Endodermal cell (in vitro differentiated cells): ENCODE results near the gene ERICH6B. TPM values are rescaled to one million over a fixed set of nuclear protein-coding genes. Genes with fewer than 3 reads are reported as not detected.

Source experiments
- DNase-seq: peaks from one replicate; pipeline ENCODE4 v3.0.0-alpha.2; 2017
- H3K27ac ChIP-seq: 2 replicates; pipeline ENCODE4 v1.5.1; 2013; ENCODE audit warnings: mild to moderate bottlenecking, low read depth, low read length, moderate library complexity
- H3K27me3 ChIP-seq: 2 replicates; pipeline ENCODE4 v1.6.1; 2013; ENCODE audit warnings: mild to moderate bottlenecking, low read length, moderate library complexity; ENCODE audit not compliant: insufficient read depth, control insufficient read depth, poor library complexity, severe bottlenecking
- H3K36me3 ChIP-seq: 2 replicates; pipeline ENCODE4 v1.7.0; 2013; ENCODE audit warnings: mild to moderate bottlenecking, low read length, moderate library complexity; ENCODE audit not compliant: control insufficient read depth, insufficient read depth
- H3K4me1 ChIP-seq: one replicate; pipeline ENCODE4 v1.7.0; 2013; ENCODE audit warnings: low read length; ENCODE audit not compliant: control insufficient read depth, insufficient read depth
- H3K4me3 ChIP-seq: 2 replicates; pipeline ENCODE4 v1.5.1; 2013; ENCODE audit warnings: mild to moderate bottlenecking, low read length, moderate library complexity
- H3K9ac ChIP-seq: 2 replicates; pipeline ENCODE4 v1.6.1; 2013; ENCODE audit warnings: mild to moderate bottlenecking, low read length, moderate library complexity; ENCODE audit not compliant: poor library complexity, severe bottlenecking; ENCODE audit errors: extremely low read depth
- H3K9me3 ChIP-seq: 2 replicates; pipeline ENCODE4 v1.6.1; 2013; ENCODE audit warnings: mild to moderate bottlenecking, low read length, moderate library complexity; ENCODE audit not compliant: control insufficient read depth
- H3K27ac Mint-ChIP-seq: 2 replicates; pipeline ENCODE4 v1.8.0; 2020; ENCODE audit warnings: mixed read lengths
- H3K27me3 Mint-ChIP-seq: 2 replicates; pipeline ENCODE4 v1.8.0; 2021; ENCODE audit warnings: mild to moderate bottlenecking, mixed read lengths; ENCODE audit not compliant: insufficient read depth
- H3K36me3 Mint-ChIP-seq: 2 replicates; pipeline ENCODE4 v1.8.0; 2020; ENCODE audit warnings: low read depth, mixed read lengths
- H3K4me1 Mint-ChIP-seq: 2 replicates; pipeline ENCODE4 v1.8.0; 2020; ENCODE audit warnings: mixed read lengths
- H3K4me3 Mint-ChIP-seq: 2 replicates; pipeline ENCODE4 v1.8.0; 2020; ENCODE audit warnings: mild to moderate bottlenecking, moderate library complexity, mixed read lengths
- H3K9me3 Mint-ChIP-seq: 2 replicates; pipeline ENCODE4 v1.8.0; 2020; ENCODE audit warnings: mild to moderate bottlenecking, mixed read lengths
- WGBS, 2 experiments: methylation state at CpG; one replicate each; pipeline versions ENCODE4 v1.1.5 to v1.1.7; 2013; ENCODE audit warnings: missing lambda C conversion rate in 2 of 2, mixed read lengths in 1 of 2; ENCODE audit not compliant: insufficient coverage in 1 of 2, insufficient read length in 1 of 2; 5-methylcytosine and 5-hydroxymethylcytosine counted together
- total RNA-seq, 2 donors: library from RNA; stranded (reverse); fragmentation: NEBNext Ultra II Directional in 1 of 2; extraction: Animal tissue kit (Norgen Biotek cat#: 25700) in 1 of 2; gene quantifications; 2 replicates in 1 of 2; 3 replicates in 1 of 2; pipeline ENCODE4 v1.2.1, GENCODE V29; 2021
- TF ChIP-seq, protein P1 (sequence below): fragments of 200-600 bp; sonication (generic); conservative IDR thresholded peaks from 2 replicates; pipeline ENCODE4 v1.5.0; 2021; ENCODE audit warnings: antibody characterized with exemption, mild to moderate bottlenecking

Gene ERICH6B
- total RNA-seq, 2 donors from 2014 or later: not detected

DNA sequence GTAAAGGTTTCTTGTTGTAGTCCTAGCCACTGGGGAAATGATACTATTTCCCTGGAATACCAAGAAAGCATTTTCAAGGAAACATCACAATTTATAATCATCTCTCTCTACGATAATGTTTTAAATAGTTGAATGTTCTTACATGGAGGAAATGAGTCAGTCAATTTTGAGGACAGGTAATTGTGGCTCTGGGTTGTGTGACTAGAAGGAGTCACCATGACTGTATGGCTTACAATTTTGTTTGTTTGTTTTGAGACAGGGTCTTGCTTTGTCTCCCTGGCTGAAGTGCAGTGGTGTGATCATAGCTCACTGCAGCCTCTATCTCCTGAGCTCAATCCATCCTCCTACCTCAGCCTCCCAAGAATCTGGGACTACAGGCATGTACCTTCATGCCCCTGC is 103.4 kb downstream of the ERICH6B start:
- no peaks in the 10 kb centered on the region for H3K9me3 ChIP-seq
- Mint-ChIP-seq H3K4me1 (peaks cover 24% of the 10 kb centered on the region), H3K36me3 (peaks cover 51% of the 10 kb centered on the region), H3K4me3 (no peak overlapping the region), H3K27me3 (no peaks in the 10 kb centered on the region), H3K9me3 (no peaks in the 10 kb centered on the region), H3K27ac (peak overlapping the region; percentile 72)
- TF ChIP-seq, protein P1, sequence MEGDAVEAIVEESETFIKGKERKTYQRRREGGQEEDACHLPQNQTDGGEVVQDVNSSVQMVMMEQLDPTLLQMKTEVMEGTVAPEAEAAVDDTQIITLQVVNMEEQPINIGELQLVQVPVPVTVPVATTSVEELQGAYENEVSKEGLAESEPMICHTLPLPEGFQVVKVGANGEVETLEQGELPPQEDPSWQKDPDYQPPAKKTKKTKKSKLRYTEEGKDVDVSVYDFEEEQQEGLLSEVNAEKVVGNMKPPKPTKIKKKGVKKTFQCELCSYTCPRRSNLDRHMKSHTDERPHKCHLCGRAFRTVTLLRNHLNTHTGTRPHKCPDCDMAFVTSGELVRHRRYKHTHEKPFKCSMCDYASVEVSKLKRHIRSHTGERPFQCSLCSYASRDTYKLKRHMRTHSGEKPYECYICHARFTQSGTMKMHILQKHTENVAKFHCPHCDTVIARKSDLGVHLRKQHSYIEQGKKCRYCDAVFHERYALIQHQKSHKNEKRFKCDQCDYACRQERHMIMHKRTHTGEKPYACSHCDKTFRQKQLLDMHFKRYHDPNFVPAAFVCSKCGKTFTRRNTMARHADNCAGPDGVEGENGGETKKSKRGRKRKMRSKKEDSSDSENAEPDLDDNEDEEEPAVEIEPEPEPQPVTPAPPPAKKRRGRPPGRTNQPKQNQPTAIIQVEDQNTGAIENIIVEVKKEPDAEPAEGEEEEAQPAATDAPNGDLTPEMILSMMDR: no peak
- H3K9ac ChIP-seq: no peak overlapping the region
- H3K27ac ChIP-seq: no peak overlapping the region
- H3K36me3 ChIP-seq: peaks cover 78% of the 10 kb centered on the region
- H3K4me3 ChIP-seq: no peak overlapping the region
- DNase-seq: no peak
- H3K27me3 ChIP-seq: no peaks in the 10 kb centered on the region
- H3K4me1 ChIP-seq: peaks cover 12% of the 10 kb centered on the region
- WGBS, 2 experiments: 100% methylated on average over 1 of the region's 1 CpG; no CpG with 5 or more reads in 1 of the 2 experiments

DNA sequence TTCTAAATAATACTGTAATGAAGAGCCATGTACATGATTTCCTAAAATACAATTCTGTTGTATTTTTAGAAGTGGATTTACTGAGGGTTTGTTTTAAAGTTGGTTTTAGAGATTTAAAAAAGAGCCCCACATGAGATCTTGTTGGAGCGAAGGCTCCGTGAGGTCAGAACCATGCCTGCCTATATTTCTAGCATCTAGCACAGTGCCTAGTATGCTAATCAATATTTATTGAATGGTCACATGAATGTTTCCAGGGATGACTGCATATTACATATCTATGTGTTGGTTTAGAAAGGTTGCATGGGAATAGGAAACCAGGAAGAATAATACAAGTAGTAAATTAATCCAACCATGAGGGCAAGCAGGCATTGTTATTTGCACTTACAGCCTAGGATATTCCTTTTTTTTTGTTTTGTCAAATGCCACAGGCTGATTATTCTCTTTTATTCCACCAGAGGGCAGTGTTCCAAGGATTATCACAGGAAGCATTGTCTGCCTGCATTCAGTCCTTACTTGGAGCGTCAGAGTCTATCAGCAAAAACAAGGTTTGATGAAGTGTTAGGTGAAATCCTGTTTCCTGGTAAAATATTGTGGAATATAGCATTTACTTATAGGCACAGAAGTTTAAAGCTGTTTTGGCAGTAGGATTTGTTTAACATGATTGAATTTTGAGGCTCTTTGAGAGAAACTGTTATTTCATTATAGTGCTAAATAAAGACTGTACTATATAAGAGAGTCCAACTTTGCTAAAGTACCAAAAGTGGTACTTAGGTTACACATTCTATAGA is 104.0 kb downstream of the ERICH6B start:
- Mint-ChIP-seq H3K27ac (peak overlapping the region; percentile 18), H3K36me3 (peaks cover 51% of the 10 kb centered on the region), H3K27me3 (no peaks in the 10 kb centered on the region), H3K4me3 (no peak overlapping the region), H3K4me1 (peaks cover 24% of the 10 kb centered on the region), H3K9me3 (no peaks in the 10 kb centered on the region)
- H3K27ac ChIP-seq: no peak overlapping the region
- TF ChIP-seq, protein P1: peak; percentile 92
- no peak overlapping the region for H3K4me3 ChIP-seq
- peaks cover 78% of the 10 kb centered on the region for H3K36me3 ChIP-seq
- H3K4me1 ChIP-seq: peaks cover 12% of the 10 kb centered on the region
- WGBS, 2 experiments: 72 to 85% methylated on average over 2 to 3 of the region's 3 CpGs
- H3K9me3 ChIP-seq: no peaks in the 10 kb centered on the region
- no peak overlapping the region for H3K9ac ChIP-seq
- no peaks in the 10 kb centered on the region for H3K27me3 ChIP-seq
- no peak for DNase-seq

DNA sequence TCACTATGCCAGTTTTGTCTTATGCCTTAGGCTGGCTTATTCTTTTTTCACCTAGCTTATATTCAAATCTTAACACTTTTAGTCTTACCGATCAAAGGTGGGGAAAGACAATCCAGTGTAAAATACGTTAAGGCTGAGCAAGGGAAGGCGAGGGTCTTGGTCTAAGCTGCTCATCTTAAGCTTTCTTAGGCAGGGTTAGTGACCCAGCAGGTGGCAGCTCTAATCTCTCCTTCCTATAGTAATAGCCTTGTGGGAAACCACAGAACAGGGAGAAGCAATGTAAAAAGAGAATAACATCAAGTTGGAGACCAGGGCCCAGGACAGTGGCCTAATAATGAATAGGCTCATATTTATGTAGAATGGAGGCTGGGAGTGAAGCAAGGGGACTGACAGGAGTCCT is 104.9 kb downstream of the ERICH6B start:
- Mint-ChIP-seq H3K4me3 (no peak overlapping the region), H3K27ac (peak overlapping the region; percentile 64), H3K9me3 (no peaks in the 10 kb centered on the region), H3K4me1 (peaks cover 24% of the 10 kb centered on the region), H3K36me3 (peaks cover 51% of the 10 kb centered on the region), H3K27me3 (no peaks in the 10 kb centered on the region)
- H3K9me3 ChIP-seq: no peaks in the 10 kb centered on the region
- no peak overlapping the region for H3K27ac ChIP-seq
- peak; percentile 74 for DNase-seq
- no peak overlapping the region for H3K4me3 ChIP-seq
- TF ChIP-seq, protein P1: no peak
- H3K4me1 ChIP-seq: peaks cover 12% of the 10 kb centered on the region
- H3K27me3 ChIP-seq: no peaks in the 10 kb centered on the region
- H3K36me3 ChIP-seq: peaks cover 78% of the 10 kb centered on the region
- H3K9ac ChIP-seq: no peak overlapping the region
- 51 to 53% methylated on average over 3 of the region's 3 CpGs for WGBS, 2 experiments
